Fibroblast of lung (primary cell): ENCODE data around the gene TM9SF1. TPM values are rescaled to one million over a fixed set of nuclear protein-coding genes. Genes with fewer than 3 reads are reported as not detected.

ENCODE experiments used
- DNase-seq, 2 donors: peaks; one replicate each; pipeline versions ENCODE4 v3.0.0 to v3.0.0-alpha.2; 2010; ENCODE audit warnings: low read depth in 2 of 2
- H2AFZ ChIP-seq: 2 replicates; pipeline ENCODE4 v1.5.1; 2012; ENCODE audit warnings: low read length, control low read depth, inconsistent platforms
- H3K27ac ChIP-seq: 2 replicates; pipeline ENCODE4 v1.5.1; 2011; ENCODE audit warnings: low read length, control low read depth; ENCODE audit not compliant: insufficient read depth
- H3K27me3 ChIP-seq: 2 replicates; pipeline ENCODE4 v1.5.1; 2011; ENCODE audit warnings: mild to moderate bottlenecking, low read length; ENCODE audit not compliant: control insufficient read depth, insufficient read depth
- H3K36me3 ChIP-seq: 2 replicates; pipeline ENCODE4 v1.5.1; 2011; ENCODE audit warnings: low read length; ENCODE audit not compliant: control insufficient read depth, insufficient read depth
- H3K4me1 ChIP-seq: 2 replicates; pipeline ENCODE4 v1.5.1; 2011; ENCODE audit warnings: low read length; ENCODE audit not compliant: control insufficient read depth, insufficient read depth; ENCODE audit errors: extremely low read depth
- H3K4me2 ChIP-seq: 2 replicates; pipeline ENCODE4 v1.5.1; 2011; ENCODE audit warnings: low read length, control low read depth; ENCODE audit not compliant: insufficient read depth; ENCODE audit errors: extremely low read depth
- H3K4me3 ChIP-seq, 4 experiments: fragments of 200-600 bp in 1 of 4; sonication (generic) in 1 of 4; replicated peaks in 1 of 4; 2 replicates each; pipeline ENCODE4 v1.5.1; 2011 to 2016; ENCODE audit warnings: low read length in 4 of 4, low read depth in 3 of 4, mild to moderate bottlenecking in 3 of 4, control low read depth in 2 of 4, inconsistent platforms in 1 of 4, mixed read lengths in 1 of 4; ENCODE audit not compliant: insufficient read depth in 1 of 4; ENCODE audit errors: control extremely low read depth in 1 of 4
- H3K79me2 ChIP-seq: 2 replicates; pipeline ENCODE4 v1.5.1; 2012; ENCODE audit warnings: mild to moderate bottlenecking, low read length, inconsistent platforms; ENCODE audit not compliant: control insufficient read depth, insufficient read depth
- H3K9ac ChIP-seq: 2 replicates; pipeline ENCODE4 v1.5.1; 2011; ENCODE audit warnings: mild to moderate bottlenecking, low read length, control low read depth; ENCODE audit not compliant: insufficient read depth
- H3K9me3 ChIP-seq: 2 replicates; pipeline ENCODE4 v1.5.1; 2012; ENCODE audit warnings: low read depth, low read length; ENCODE audit not compliant: control insufficient read depth, insufficient read depth
- H4K20me1 ChIP-seq: 2 replicates; pipeline ENCODE4 v1.5.1; 2011; ENCODE audit warnings: low read length; ENCODE audit not compliant: control insufficient read depth, insufficient read depth; ENCODE audit errors: extremely low read depth
- EZH2 ChIP-seq: IDR thresholded peaks from 2 replicates; pipeline ENCODE4 v1.5.1; 2012; ENCODE audit warnings: low read length, control low read depth, mild to moderate bottlenecking; ENCODE audit errors: missing control alignments
- polyA plus RNA-seq, 2 donors: library from polyadenylated mRNA; depleted of rRNA in 1 of 2; stranded (reverse) in 1 of 2; unstranded in 1 of 2; fragments of >200 nt; gene quantifications; 2 replicates each; pipeline ENCODE4 v1.2.1, GENCODE V29; 2011 to 2012; ENCODE audit warnings: missing spikeins in 1 of 2
- total RNA-seq: library from RNA; depleted of rRNA; stranded (reverse); fragments of >200 nt; gene quantifications from 2 replicates; pipeline ENCODE4 v1.2.1, GENCODE V29; 2014
- TF ChIP-seq, protein P1 (sequence below), 2 donors: IDR thresholded peaks in 1 of 2; conservative IDR thresholded peaks in 1 of 2; 1 replicate in 1 of 2; 2 replicates in 1 of 2; pipeline ENCODE4 v1.5.1; 2011 to 2012; ENCODE audit warnings: low read length in 2 of 2, control low read depth in 1 of 2, inconsistent platforms in 1 of 2, low read depth in 1 of 2, mild to moderate bottlenecking in 1 of 2

Gene TM9SF1
- total and polyA plus RNA-seq, 2 donors (not counting 1 experiment from before 2014, with no cell fraction given) = 61.6 to 65.1 TPM

DNA sequence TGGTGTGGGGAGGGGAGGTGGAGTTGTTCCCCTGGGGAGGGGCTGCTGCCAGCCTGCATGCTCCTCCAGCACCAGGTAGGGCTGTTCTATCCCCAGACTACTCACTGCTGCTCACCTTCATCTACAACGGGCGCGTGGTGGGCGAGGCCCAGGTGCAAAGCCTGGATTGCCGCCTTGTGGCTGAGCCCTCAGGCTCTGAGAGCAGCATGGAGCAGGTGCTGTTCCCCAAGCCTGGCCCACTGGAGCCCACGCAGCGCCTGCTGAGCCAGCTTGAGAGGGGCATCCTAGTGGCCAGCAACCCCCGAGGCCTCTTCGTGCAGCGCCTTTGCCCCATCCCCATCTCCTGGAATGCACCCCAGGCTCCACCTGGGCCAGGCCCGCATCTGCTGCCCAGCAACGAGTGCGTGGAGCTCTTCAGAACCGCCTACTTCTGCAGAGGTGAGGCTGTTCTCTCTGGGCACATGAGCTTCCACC is 30.7 kb downstream of the TM9SF1 start:
- Histone ChIP-seq H3K27ac (no peak overlapping the region), H3K4me3 (no peak overlapping the region), H3K4me2 (no peak overlapping the region), H3K9ac (no peak overlapping the region), H4K20me1 (no peaks in the 10 kb centered on the region), H3K27me3 (no peaks in the 10 kb centered on the region), H3K4me1 (peaks cover 10% of the 10 kb centered on the region), H3K9me3 (no peaks in the 10 kb centered on the region), H2AFZ (no peak overlapping the region), H3K36me3 (peaks cover 37% of the 10 kb centered on the region), H3K79me2 (peaks cover 19% of the 10 kb centered on the region)
- DNase-seq = no peak
- no peak for TF ChIP-seq EZH2
- TF ChIP-seq, protein P1, sequence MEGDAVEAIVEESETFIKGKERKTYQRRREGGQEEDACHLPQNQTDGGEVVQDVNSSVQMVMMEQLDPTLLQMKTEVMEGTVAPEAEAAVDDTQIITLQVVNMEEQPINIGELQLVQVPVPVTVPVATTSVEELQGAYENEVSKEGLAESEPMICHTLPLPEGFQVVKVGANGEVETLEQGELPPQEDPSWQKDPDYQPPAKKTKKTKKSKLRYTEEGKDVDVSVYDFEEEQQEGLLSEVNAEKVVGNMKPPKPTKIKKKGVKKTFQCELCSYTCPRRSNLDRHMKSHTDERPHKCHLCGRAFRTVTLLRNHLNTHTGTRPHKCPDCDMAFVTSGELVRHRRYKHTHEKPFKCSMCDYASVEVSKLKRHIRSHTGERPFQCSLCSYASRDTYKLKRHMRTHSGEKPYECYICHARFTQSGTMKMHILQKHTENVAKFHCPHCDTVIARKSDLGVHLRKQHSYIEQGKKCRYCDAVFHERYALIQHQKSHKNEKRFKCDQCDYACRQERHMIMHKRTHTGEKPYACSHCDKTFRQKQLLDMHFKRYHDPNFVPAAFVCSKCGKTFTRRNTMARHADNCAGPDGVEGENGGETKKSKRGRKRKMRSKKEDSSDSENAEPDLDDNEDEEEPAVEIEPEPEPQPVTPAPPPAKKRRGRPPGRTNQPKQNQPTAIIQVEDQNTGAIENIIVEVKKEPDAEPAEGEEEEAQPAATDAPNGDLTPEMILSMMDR (conservative IDR thresholded peaks at IDR 0.05 in 1 of 2, IDR thresholded peaks at IDR 0.05 in 1 of 2; ENCODE audit: low read depth in 1 of 2, low read length in 2 of 2) = no peak

DNA sequence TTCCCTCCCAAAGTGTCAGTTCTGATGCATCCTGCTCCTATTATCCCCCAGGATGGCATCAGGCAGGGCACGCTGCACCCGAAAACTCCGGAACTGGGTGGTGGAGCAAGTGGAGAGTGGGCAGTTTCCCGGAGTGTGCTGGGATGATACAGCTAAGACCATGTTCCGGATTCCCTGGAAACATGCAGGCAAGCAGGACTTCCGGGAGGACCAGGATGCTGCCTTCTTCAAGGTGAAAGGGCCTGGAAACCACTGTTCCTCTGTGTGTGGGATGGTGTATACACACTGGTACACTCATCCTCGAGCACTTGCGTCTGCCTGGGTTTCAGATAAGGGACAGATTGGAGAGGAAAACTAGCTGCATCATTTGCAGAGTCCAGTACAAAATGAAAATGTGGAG is 33.1 kb downstream of the TM9SF1 start:
- H3K9ac ChIP-seq = peak overlapping the region; percentile 67
- H3K79me2 ChIP-seq = peaks cover 19% of the 10 kb centered on the region
- peak overlapping the region; percentile 89 for H3K4me2 ChIP-seq
- TF ChIP-seq, protein P1 (conservative IDR thresholded peaks at IDR 0.05 in 1 of 2, IDR thresholded peaks at IDR 0.05 in 1 of 2; ENCODE audit: low read depth in 1 of 2, low read length in 2 of 2) = no peak
- no peak for TF ChIP-seq EZH2
- peaks cover 41% of the 10 kb centered on the region for H3K36me3 ChIP-seq
- no peaks in the 10 kb centered on the region for H4K20me1 ChIP-seq
- H3K4me3 ChIP-seq = peak overlapping the region; percentile 68 to 100 (median 85)
- DNase-seq = peak in 1 of 2 donors; percentile 49
- H2AFZ ChIP-seq = no peak overlapping the region
- H3K4me1 ChIP-seq = peaks cover 10% of the 10 kb centered on the region
- H3K9me3 ChIP-seq = no peaks in the 10 kb centered on the region
- peak overlapping the region; percentile 91 for H3K27ac ChIP-seq
- no peaks in the 10 kb centered on the region for H3K27me3 ChIP-seq

DNA sequence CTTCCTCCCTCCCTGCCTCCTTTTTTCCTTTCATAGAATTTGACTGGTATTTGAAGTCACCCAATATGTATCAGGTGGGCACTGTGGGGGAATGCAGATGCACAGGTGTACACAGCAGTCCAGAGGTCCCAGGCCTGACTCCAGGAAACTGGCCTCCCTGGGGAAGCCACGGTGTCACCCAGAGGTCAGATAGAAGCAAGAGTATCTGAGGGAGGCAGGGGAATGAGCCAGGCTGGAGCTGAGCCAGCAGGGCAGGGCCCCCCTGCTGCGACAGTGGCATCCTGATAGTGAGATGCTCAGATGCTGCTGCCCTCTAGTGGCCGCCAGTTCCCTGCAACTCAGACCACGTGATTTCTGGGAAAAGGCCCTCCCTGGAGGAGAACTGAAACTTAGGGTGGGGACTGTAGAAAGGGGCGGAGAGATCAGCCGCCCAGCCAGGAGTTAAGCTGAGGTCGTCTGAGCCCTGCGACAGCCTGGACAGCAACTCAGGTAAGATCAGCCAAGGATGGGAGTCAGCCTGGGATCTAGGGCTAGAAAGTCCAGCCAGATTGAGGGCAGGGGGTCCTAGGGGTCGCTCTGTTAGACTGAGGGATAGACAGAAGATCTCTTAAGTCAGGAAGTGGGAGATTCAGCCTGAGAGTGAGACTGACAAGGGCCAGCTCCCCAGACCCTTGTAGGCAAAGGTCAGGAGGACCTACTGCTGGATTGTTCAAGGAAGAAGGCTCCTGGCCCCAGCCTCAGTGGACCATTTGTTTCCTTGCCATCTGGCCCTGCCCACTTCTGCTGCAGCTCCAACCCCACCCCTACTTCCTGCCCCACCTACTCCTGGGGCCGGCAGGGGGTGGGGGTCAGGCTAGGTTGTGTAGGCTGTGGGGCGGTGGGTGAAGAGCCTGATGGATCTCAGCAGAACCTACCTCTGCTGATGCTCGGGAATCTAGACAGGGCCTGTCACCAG is 34.1 kb downstream of the TM9SF1 start, which contains the start of gene IRF9:
IRF9 (plus strand) TSS at position 416 of the 955 bp plus-strand sequence. CDS start 880 bp downstream, outside the sequence.
- Histone ChIP-seq H3K9ac (peak within 1 kb of the TSS; percentile 67), H3K27me3 (no peaks in the 10 kb centered on the region), H3K27ac (peak within 1 kb of the TSS; percentile 91), H4K20me1 (no peaks in the 10 kb centered on the region), H3K4me1 (peaks cover 10% of the 10 kb centered on the region), H2AFZ (no peak within 1 kb of the TSS), H3K4me3 (peak within 1 kb of the TSS; percentile 68 to 100 (median 85)), H3K36me3 (peaks cover 42% of the 10 kb centered on the region), H3K79me2 (peaks cover 19% of the 10 kb centered on the region), H3K4me2 (peak within 1 kb of the TSS; percentile 89), H3K9me3 (no peaks in the 10 kb centered on the region)
- DNase-seq = peak; percentile 87 to 94
- TF ChIP-seq EZH2 = no peak
- TF ChIP-seq, protein P1 (conservative IDR thresholded peaks at IDR 0.05 in 1 of 2, IDR thresholded peaks at IDR 0.05 in 1 of 2; ENCODE audit: low read depth in 1 of 2, low read length in 2 of 2) = peak; percentile 75 to 94
